NB4 (cell line): ENCODE measurements around the gene RAB3C.
"Not testable (repeated sequence)": the region's sequence is repeated elsewhere in the genome, so short reads cannot be mapped to it uniquely, and the experiment has no call there.

Experiments used
- CTCF ChIP-seq: IDR thresholded peaks from one replicate; pipeline ENCODE4 v1.5.1; 2012; ENCODE audit warnings: low read depth, low read length
- MAX ChIP-seq: IDR thresholded peaks from 2 replicates; pipeline ENCODE4 v1.6.1; 2011; ENCODE audit warnings: low read depth, low read length
- MYC ChIP-seq: IDR thresholded peaks from 2 replicates; pipeline ENCODE4 v1.6.1; 2011; ENCODE audit warnings: low read depth, low read length
- POLR2A ChIP-seq: IDR thresholded peaks from 2 replicates; pipeline ENCODE4 v1.6.1; 2011; ENCODE audit warnings: mild to moderate bottlenecking; ENCODE audit not compliant: insufficient read length; ENCODE audit errors: extremely low read depth

DNA sequence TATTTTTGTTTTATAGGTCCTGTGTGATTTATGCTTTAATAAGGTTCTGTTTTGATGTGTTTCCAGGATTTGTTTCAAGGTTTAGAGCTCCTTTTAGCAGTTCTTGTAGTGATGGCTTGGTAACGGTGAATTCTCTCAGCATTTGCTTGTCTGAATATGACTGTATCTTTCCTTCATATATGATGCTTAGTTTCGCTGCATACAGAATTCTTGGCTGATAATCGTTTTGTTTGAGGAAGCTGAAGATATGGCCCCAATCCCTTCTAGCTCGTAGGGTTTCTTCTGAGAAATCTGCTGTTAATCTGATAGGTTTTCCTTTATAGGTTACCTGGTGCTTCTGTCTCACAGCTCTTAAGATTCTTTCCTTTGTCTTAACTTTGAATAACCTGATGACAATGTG lies 20.0 kb downstream of the RAB3C start:
- TF ChIP-seq CTCF, POLR2A, MAX, MYC: not testable (repeated sequence)
